ENCODE results near the gene ZSWIM4. TPM values are rescaled to one million over a fixed set of nuclear protein-coding genes. Genes with fewer than 3 reads are reported as not detected.

Gene ZSWIM4
- polyA plus RNA-seq, 3 donors = 0.19 to 1.1 (median 0.23) TPM

DNA sequence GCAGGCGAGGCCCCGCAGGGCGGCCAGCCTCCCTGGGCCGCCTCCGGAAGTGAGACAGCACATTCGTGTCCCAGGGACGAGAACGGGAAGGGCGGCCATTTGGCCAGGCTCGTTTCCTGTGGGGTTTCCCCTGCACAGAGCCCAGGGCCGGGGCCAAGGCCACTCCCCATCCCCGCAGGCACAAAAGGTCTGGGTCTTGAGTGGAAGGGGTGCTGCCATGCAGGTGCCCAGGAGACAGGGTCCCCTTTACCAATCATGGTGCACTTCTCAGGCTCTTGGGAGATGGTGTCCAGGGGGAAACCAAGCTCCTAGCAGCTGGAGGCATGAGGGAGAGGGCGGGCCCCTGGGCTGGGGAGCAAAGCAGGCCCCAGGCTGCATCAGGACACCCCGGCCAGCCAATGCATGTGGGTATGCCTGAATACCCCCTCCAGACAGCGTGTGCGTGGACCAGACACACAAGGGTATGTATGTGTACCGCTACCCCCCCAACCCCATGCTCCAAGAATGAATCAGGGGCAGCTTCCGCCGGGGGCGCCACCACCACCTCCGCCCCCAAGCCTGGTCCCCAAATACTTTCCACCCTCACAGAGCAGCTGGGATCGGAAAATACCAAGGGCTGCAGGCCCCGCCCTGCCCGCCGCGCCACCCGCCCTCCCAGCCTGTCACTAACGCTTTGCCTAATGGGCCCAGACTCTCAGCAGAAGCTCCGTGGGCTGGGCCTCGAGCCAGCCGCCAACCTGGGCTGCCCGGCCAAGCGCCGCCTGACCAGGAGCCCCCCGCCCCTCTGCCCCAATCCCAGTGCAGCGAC, 44.1 kb downstream of the ZSWIM4 start:
- H4K20me1 ChIP-seq (ENCODE audit: insufficient read depth, low read length) = peaks cover 80% of the 10 kb centered on the region
- H3K9me3 ChIP-seq (replicated peaks in 1 of 2; ENCODE audit: control insufficient read depth in 1 of 2, insufficient read depth in 1 of 2, low read length in 2 of 2) = no peaks in the 10 kb centered on the region
- H3K4me1 Mint-ChIP-seq = peaks cover 51% of the 10 kb centered on the region
- peaks cover 0 to 18% (median 6%) of the 10 kb centered on the region in 3 donors for H3K27me3 Mint-ChIP-seq (ENCODE audit: low read depth in 3 of 3)
- peak overlapping the region; percentile 91 to 96 for H3K4me3 Mint-ChIP-seq
- peaks cover 73 to 74% of the 10 kb centered on the region in 2 donors for H3K4me1 ChIP-seq (ENCODE audit: control insufficient read depth in 1 of 2, insufficient read depth in 2 of 2, low read length in 2 of 2)
- peak overlapping the region; percentile 98 to 100 (median 99) for H3K27ac Mint-ChIP-seq
- peaks cover 5 to 13% of the 10 kb centered on the region in 2 donors for H3K36me3 ChIP-seq (replicated peaks in 1 of 2; ENCODE audit: control insufficient read depth in 1 of 2, insufficient read depth in 2 of 2, low read length in 2 of 2)
- peaks cover 95% of the 10 kb centered on the region for H3K79me2 ChIP-seq (ENCODE audit: insufficient read depth, low read length)
- H3K9ac ChIP-seq (ENCODE audit: insufficient read depth, low read length, poor library complexity, severe bottlenecking) = peak overlapping the region; percentile 100
- no peaks in the 10 kb centered on the region for H3K27me3 ChIP-seq (ENCODE audit: control insufficient read depth in 2 of 2, insufficient read depth in 2 of 2, low read length in 2 of 2)
- intact Hi-C loops (cut with micrococcal nuclease) = no loop called here
- TF ChIP-seq, protein P1, sequence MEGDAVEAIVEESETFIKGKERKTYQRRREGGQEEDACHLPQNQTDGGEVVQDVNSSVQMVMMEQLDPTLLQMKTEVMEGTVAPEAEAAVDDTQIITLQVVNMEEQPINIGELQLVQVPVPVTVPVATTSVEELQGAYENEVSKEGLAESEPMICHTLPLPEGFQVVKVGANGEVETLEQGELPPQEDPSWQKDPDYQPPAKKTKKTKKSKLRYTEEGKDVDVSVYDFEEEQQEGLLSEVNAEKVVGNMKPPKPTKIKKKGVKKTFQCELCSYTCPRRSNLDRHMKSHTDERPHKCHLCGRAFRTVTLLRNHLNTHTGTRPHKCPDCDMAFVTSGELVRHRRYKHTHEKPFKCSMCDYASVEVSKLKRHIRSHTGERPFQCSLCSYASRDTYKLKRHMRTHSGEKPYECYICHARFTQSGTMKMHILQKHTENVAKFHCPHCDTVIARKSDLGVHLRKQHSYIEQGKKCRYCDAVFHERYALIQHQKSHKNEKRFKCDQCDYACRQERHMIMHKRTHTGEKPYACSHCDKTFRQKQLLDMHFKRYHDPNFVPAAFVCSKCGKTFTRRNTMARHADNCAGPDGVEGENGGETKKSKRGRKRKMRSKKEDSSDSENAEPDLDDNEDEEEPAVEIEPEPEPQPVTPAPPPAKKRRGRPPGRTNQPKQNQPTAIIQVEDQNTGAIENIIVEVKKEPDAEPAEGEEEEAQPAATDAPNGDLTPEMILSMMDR (IDR thresholded peaks at IDR 0.05) = no peak
- peaks cover 19 to 38% of the 10 kb centered on the region in 2 donors for H3K36me3 Mint-ChIP-seq
- 2% methylated on average over 21 of the region's 36 CpGs for WGBS (ENCODE audit: insufficient coverage)
- peak; percentile 92 to 95 (median 94) for DNase-seq
- peak overlapping the region; percentile 96 for H3K4me2 ChIP-seq (replicated peaks; ENCODE audit: extremely low read depth, low read length, poor library complexity, severe bottlenecking)
- peak overlapping the region; percentile 69 to 97 (median 90) for H3K4me3 ChIP-seq (replicated peaks in 1 of 3; ENCODE audit: low read depth in 2 of 3, low read length in 3 of 3)
- H3K9me3 Mint-ChIP-seq = peaks cover 0 to 7% (median 2%) of the 10 kb centered on the region in 7 donors
- peak overlapping the region; percentile 99 to 100 for H3K27ac ChIP-seq (ENCODE audit: low read depth in 1 of 2, low read length in 2 of 2)
- no peak overlapping the region for H2AFZ ChIP-seq (ENCODE audit: insufficient read depth, low read depth, low read length, poor library complexity, severe bottlenecking)

DNA sequence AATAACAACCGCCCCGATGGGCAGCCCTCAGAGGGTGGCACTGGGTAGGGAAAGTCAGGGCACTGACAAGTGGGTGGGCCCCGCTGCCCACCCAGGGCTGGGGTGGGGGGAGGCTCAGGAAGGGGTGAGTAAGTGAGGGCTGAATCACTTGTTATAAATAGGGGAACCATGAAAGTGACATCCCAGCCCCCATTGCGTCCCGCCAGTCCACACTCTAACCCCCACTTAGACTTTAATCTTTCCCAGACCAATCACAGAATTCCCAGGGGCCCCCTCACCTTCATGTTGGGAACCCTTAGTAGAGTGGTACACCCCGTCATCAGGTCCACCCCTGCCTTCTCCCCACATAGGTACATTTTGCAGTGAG, 44.7 kb downstream of the ZSWIM4 start:
- Histone ChIP-seq H3K4me3 (replicated peaks in 1 of 3; ENCODE audit: low read depth in 2 of 3, low read length in 3 of 3) (peak overlapping the region; percentile 69 to 97 (median 90)), H3K36me3 (replicated peaks in 1 of 2; ENCODE audit: control insufficient read depth in 1 of 2, insufficient read depth in 2 of 2, low read length in 2 of 2) (peaks cover 0 to 7% of the 10 kb centered on the region in 2 donors), H3K27me3 (ENCODE audit: control insufficient read depth in 2 of 2, insufficient read depth in 2 of 2, low read length in 2 of 2) (no peaks in the 10 kb centered on the region), H3K4me1 (ENCODE audit: control insufficient read depth in 1 of 2, insufficient read depth in 2 of 2, low read length in 2 of 2) (peaks cover 68 to 72% of the 10 kb centered on the region in 2 donors), H3K9me3 (replicated peaks in 1 of 2; ENCODE audit: control insufficient read depth in 1 of 2, insufficient read depth in 1 of 2, low read length in 2 of 2) (no peaks in the 10 kb centered on the region), H3K4me2 (replicated peaks; ENCODE audit: extremely low read depth, low read length, poor library complexity, severe bottlenecking) (peak overlapping the region; percentile 96), H3K9ac (ENCODE audit: insufficient read depth, low read length, poor library complexity, severe bottlenecking) (peak overlapping the region; percentile 100), H2AFZ (ENCODE audit: insufficient read depth, low read depth, low read length, poor library complexity, severe bottlenecking) (no peak overlapping the region), H3K27ac (ENCODE audit: low read depth in 1 of 2, low read length in 2 of 2) (peak overlapping the region; percentile 99 to 100), H3K79me2 (ENCODE audit: insufficient read depth, low read length) (peaks cover 89% of the 10 kb centered on the region), H4K20me1 (ENCODE audit: insufficient read depth, low read length) (peaks cover 74% of the 10 kb centered on the region)
- Mint-ChIP-seq H3K27ac (peak overlapping the region; percentile 98 to 100 (median 99)), H3K36me3 (peaks cover 17 to 36% of the 10 kb centered on the region in 2 donors), H3K9me3 (peaks cover 0 to 7% (median 2%) of the 10 kb centered on the region in 7 donors), H3K4me3 (peak overlapping the region; percentile 91 to 96), H3K4me1 (peaks cover 50% of the 10 kb centered on the region), H3K27me3 (ENCODE audit: low read depth in 3 of 3) (peaks cover 0 to 17% (median 6%) of the 10 kb centered on the region in 3 donors)
- 0% methylated on average over 1 of the region's 6 CpGs for WGBS (ENCODE audit: insufficient coverage)
- intact Hi-C loops (cut with micrococcal nuclease) = loop anchor here (10.0 kb wide), 2 partner anchors 685 to 1055 kb away; partner anchors contain the start of genes IER2 (in 1 of the 2) and STX10 (in 1 of the 2)
- DNase-seq = peak in 1 of 3 donors; percentile 86
- TF ChIP-seq, protein P1 (IDR thresholded peaks at IDR 0.05) = no peak

All from CD14-positive monocyte (primary cell).